ACC112 (cell line): ENCODE results near the gene APOBEC3H.
"Not testable (repeated sequence)": the region's sequence is repeated elsewhere in the genome, so short reads cannot be mapped to it uniquely, and the experiment has no call there.

Experiments
- H2AFZ ChIP-seq: fragments of 200-600 bp; sonication (generic); one replicate; pipeline ENCODE4 v1.6.0; 2017; ENCODE audit warnings: antibody characterized with exemption, low read length; ENCODE audit not compliant: unreplicated experiment
- H3K27ac ChIP-seq: fragments of 200-600 bp; sonication (generic); 2 replicates; pipeline ENCODE4 v1.5.1; 2014; ENCODE audit warnings: low read depth, mild to moderate bottlenecking, antibody characterized with exemption, low read length, moderate library complexity
- H3K27me3 ChIP-seq: fragments of 200-600 bp; sonication (generic); 2 replicates; pipeline ENCODE4 v1.6.1; 2014; ENCODE audit warnings: mild to moderate bottlenecking, antibody characterized with exemption, low read length, moderate library complexity, mixed read lengths; ENCODE audit not compliant: insufficient read depth
- H3K36me3 ChIP-seq: fragments of 200-600 bp; sonication (generic); 2 replicates; pipeline ENCODE4 v1.6.1; 2016; ENCODE audit warnings: mild to moderate bottlenecking, antibody characterized with exemption, low read length, moderate library complexity, mixed read lengths; ENCODE audit not compliant: insufficient read depth
- H3K4me1 ChIP-seq: fragments of 200-600 bp; sonication (generic); one replicate; pipeline ENCODE4 v1.6.1; 2016; ENCODE audit warnings: low read length, mixed read lengths; ENCODE audit not compliant: insufficient read depth, unreplicated experiment, control insufficient read depth
- H3K4me3 ChIP-seq: fragments of 200-600 bp; sonication (generic); 2 replicates; pipeline ENCODE4 v1.5.1; 2014; ENCODE audit warnings: mild to moderate bottlenecking, low read depth, low read length
- H3K79me2 ChIP-seq: fragments of 200-600 bp; sonication (generic); one replicate; pipeline ENCODE4 v1.6.0; 2016; ENCODE audit warnings: low read length; ENCODE audit not compliant: control insufficient read depth, unreplicated experiment, insufficient read depth

APOBEC3H gene

GRCh38 chr22:39097098-39098020 is at the start of gene APOBEC3H:
TSS of gene APOBEC3H (plus strand) at chr22:39097244. CDS start at chr22:39100279, 3,035 bp downstream.
- H3K4me3 ChIP-seq = no peak within 1 kb of the TSS
- H3K4me1 ChIP-seq = peaks cover 8% of the 10 kb centered on the region
- H3K79me2 ChIP-seq = no peaks in the 10 kb centered on the region
- no peaks in the 10 kb centered on the region for H3K36me3 ChIP-seq
- no peaks in the 10 kb centered on the region for H3K27me3 ChIP-seq
- no peak within 1 kb of the TSS for H2AFZ ChIP-seq
- H3K27ac ChIP-seq = no peak within 1 kb of the TSS

- not testable (repeated sequence) for H3K36me3 ChIP-seq, H3K79me2 ChIP-seq, H2AFZ ChIP-seq, H3K27ac ChIP-seq, H3K4me3 ChIP-seq, H3K4me1 ChIP-seq, H3K27me3 ChIP-seq
These were observed 47.6 kb upstream of the APOBEC3H start for GRCh38 chr22:39049486-39049885.

- not testable (repeated sequence) for H3K27ac ChIP-seq, H3K36me3 ChIP-seq, H3K79me2 ChIP-seq, H2AFZ ChIP-seq, H3K27me3 ChIP-seq, H3K4me3 ChIP-seq, H3K4me1 ChIP-seq
These were observed 45.1 kb upstream of the APOBEC3H start for GRCh38 chr22:39051844-39052495.

- H3K27me3 ChIP-seq = 0 out of 2 replicates have a peak, but pooled peaks cover 5% of the 10 kb centered on the region
- H3K4me3 ChIP-seq = no peak overlapping the region
- H3K27ac ChIP-seq = no peak overlapping the region
- H2AFZ ChIP-seq = no peak overlapping the region
- no peaks in the 10 kb centered on the region for H3K79me2 ChIP-seq
- H3K4me1 ChIP-seq = no peaks in the 10 kb centered on the region
- no peaks in the 10 kb centered on the region for H3K36me3 ChIP-seq
These were observed 41.4 kb upstream of the APOBEC3H start for GRCh38 chr22:39055658-39056057.

- not testable (repeated sequence) for H3K36me3 ChIP-seq, H3K79me2 ChIP-seq, H3K4me3 ChIP-seq, H3K4me1 ChIP-seq, H2AFZ ChIP-seq, H3K27ac ChIP-seq, H3K27me3 ChIP-seq
These were observed 35.8 kb upstream of the APOBEC3H start for GRCh38 chr22:39061290-39061689.

- H2AFZ ChIP-seq, H3K36me3 ChIP-seq, H3K27me3 ChIP-seq, H3K4me3 ChIP-seq, H3K79me2 ChIP-seq, H3K4me1 ChIP-seq, H3K27ac ChIP-seq: not testable (repeated sequence)
These were observed 35.1 kb upstream of the APOBEC3H start for GRCh38 chr22:39061951-39062350.

GRCh38 chr22:39063904-39064303 is 33.1 kb upstream of the APOBEC3H start:
- not testable (repeated sequence) for H3K4me1 ChIP-seq, H2AFZ ChIP-seq, H3K27ac ChIP-seq, H3K36me3 ChIP-seq, H3K79me2 ChIP-seq, H3K27me3 ChIP-seq, H3K4me3 ChIP-seq

- H3K79me2 ChIP-seq, H2AFZ ChIP-seq, H3K36me3 ChIP-seq, H3K27ac ChIP-seq, H3K4me3 ChIP-seq, H3K27me3 ChIP-seq, H3K4me1 ChIP-seq: not testable (repeated sequence)
These were observed 30.4 kb upstream of the APOBEC3H start for GRCh38 chr22:39066442-39067276.

- Histone ChIP-seq H3K79me2 (no peaks in the 10 kb centered on the region), H3K36me3 (no peaks in the 10 kb centered on the region), H2AFZ (no peak overlapping the region), H3K4me1 (no peaks in the 10 kb centered on the region), H3K27ac (no peak overlapping the region), H3K4me3 (no peak overlapping the region), H3K27me3 (no peaks in the 10 kb centered on the region)
These were observed 28.8 kb upstream of the APOBEC3H start for GRCh38 chr22:39068033-39068785.

GRCh38 chr22:39070186-39070585 is 26.9 kb upstream of the APOBEC3H start:
- H3K27ac ChIP-seq = no peak overlapping the region
- no peak overlapping the region for H2AFZ ChIP-seq
- H3K4me1 ChIP-seq = no peaks in the 10 kb centered on the region
- no peak overlapping the region for H3K4me3 ChIP-seq
- H3K79me2 ChIP-seq = no peaks in the 10 kb centered on the region
- H3K36me3 ChIP-seq = no peaks in the 10 kb centered on the region
- no peaks in the 10 kb centered on the region for H3K27me3 ChIP-seq
